ENCODE data around the gene GOSR1.
"Not testable (repeated sequence)": the region's sequence is repeated elsewhere in the genome, so short reads cannot be mapped to it uniquely, and the experiment has no call there.

GOSR1 gene

GRCh38 chr17:30520436-30520835, 43.2 kb downstream of the GOSR1 start:
- DNase-seq (ENCODE audit: low read depth, low spot score), result no peak
- Histone ChIP-seq H3K9me3 (ENCODE audit: insufficient read depth, low read length) (peaks cover 27% of the 10 kb centered on the region), H3K36me3 (ENCODE audit: insufficient read depth, insufficient read length, low read length) (peaks cover 56% of the 10 kb centered on the region), H3K27me3 (ENCODE audit: insufficient read depth, insufficient read length) (no peaks in the 10 kb centered on the region), H3K4me3 (ENCODE audit: insufficient read length, low read depth) (no peak overlapping the region), H3K9ac (ENCODE audit: insufficient read length, low read depth) (no peak overlapping the region), H3K4me1 (ENCODE audit: insufficient read depth, insufficient read length) (no peaks in the 10 kb centered on the region)
- TF ChIP-seq YY1 (IDR thresholded peaks at IDR 0.05; ENCODE audit: insufficient read depth, insufficient read length), result no peak
- no peak for TF ChIP-seq ZNF274 (IDR thresholded peaks at IDR 0.05; ENCODE audit: low read depth, low read length)
- no peak for TF ChIP-seq SUZ12 (IDR thresholded peaks at IDR 0.05; ENCODE audit: extremely low read depth, insufficient read depth, insufficient read length)

- Histone ChIP-seq H3K4me1 (ENCODE audit: insufficient read depth, insufficient read length) (no peaks in the 10 kb centered on the region), H3K4me3 (ENCODE audit: insufficient read length, low read depth) (no peak overlapping the region), H3K9me3 (ENCODE audit: insufficient read depth, low read length) (peaks cover 27% of the 10 kb centered on the region), H3K27me3 (ENCODE audit: insufficient read depth, insufficient read length) (no peaks in the 10 kb centered on the region), H3K9ac (ENCODE audit: insufficient read length, low read depth) (no peak overlapping the region), H3K36me3 (ENCODE audit: insufficient read depth, insufficient read length, low read length) (peaks cover 52% of the 10 kb centered on the region)
- no peak for DNase-seq (ENCODE audit: low read depth, low spot score)
- TF ChIP-seq YY1 (IDR thresholded peaks at IDR 0.05; ENCODE audit: insufficient read depth, insufficient read length) (no peak), ZNF274 (IDR thresholded peaks at IDR 0.05; ENCODE audit: low read depth, low read length) (no peak), SUZ12 (IDR thresholded peaks at IDR 0.05; ENCODE audit: extremely low read depth, insufficient read depth, insufficient read length) (no peak)
Observed at GRCh38 chr17:30520882-30521281, 43.7 kb downstream of the GOSR1 start.

GRCh38 chr17:30521766-30522165, 44.6 kb downstream of the GOSR1 start:
- no peak for DNase-seq (ENCODE audit: low read depth, low spot score)
- Histone ChIP-seq H3K4me3 (ENCODE audit: insufficient read length, low read depth) (no peak overlapping the region), H3K4me1 (ENCODE audit: insufficient read depth, insufficient read length) (no peaks in the 10 kb centered on the region), H3K27me3 (ENCODE audit: insufficient read depth, insufficient read length) (no peaks in the 10 kb centered on the region), H3K36me3 (ENCODE audit: insufficient read depth, insufficient read length, low read length) (peaks cover 47% of the 10 kb centered on the region), H3K9ac (ENCODE audit: insufficient read length, low read depth) (no peak overlapping the region), H3K9me3 (ENCODE audit: insufficient read depth, low read length) (peaks cover 27% of the 10 kb centered on the region)
- TF ChIP-seq YY1 (IDR thresholded peaks at IDR 0.05; ENCODE audit: insufficient read depth, insufficient read length) (no peak), ZNF274 (IDR thresholded peaks at IDR 0.05; ENCODE audit: low read depth, low read length) (no peak), SUZ12 (IDR thresholded peaks at IDR 0.05; ENCODE audit: extremely low read depth, insufficient read depth, insufficient read length) (no peak)

GRCh38 chr17:30523236-30523635, 46.0 kb downstream of the GOSR1 start:
- peaks cover 27% of the 10 kb centered on the region for H3K9me3 ChIP-seq (ENCODE audit: insufficient read depth, low read length)

GRCh38 chr17:30524847-30525246, 47.6 kb downstream of the GOSR1 start:
- Histone ChIP-seq H3K36me3 (ENCODE audit: insufficient read depth, insufficient read length, low read length) (peaks cover 32% of the 10 kb centered on the region), H3K4me3 (ENCODE audit: insufficient read length, low read depth) (no peak overlapping the region), H3K4me1 (ENCODE audit: insufficient read depth, insufficient read length) (no peaks in the 10 kb centered on the region), H3K9ac (ENCODE audit: insufficient read length, low read depth) (no peak overlapping the region), H3K9me3 (ENCODE audit: insufficient read depth, low read length) (peaks cover 23% of the 10 kb centered on the region), H3K27me3 (ENCODE audit: insufficient read depth, insufficient read length) (no peaks in the 10 kb centered on the region)
- TF ChIP-seq YY1 (IDR thresholded peaks at IDR 0.05; ENCODE audit: insufficient read depth, insufficient read length) (no peak), ZNF274 (IDR thresholded peaks at IDR 0.05; ENCODE audit: low read depth, low read length) (no peak), SUZ12 (IDR thresholded peaks at IDR 0.05; ENCODE audit: extremely low read depth, insufficient read depth, insufficient read length) (no peak)
- DNase-seq (ENCODE audit: low read depth, low spot score), result no peak

More at GRCh38 chr17:30523236-30523635, 46.0 kb downstream of the GOSR1 start:
- not testable (repeated sequence) for H3K9ac ChIP-seq (ENCODE audit: insufficient read length, low read depth); DNase-seq (ENCODE audit: low read depth, low spot score); H3K27me3 ChIP-seq (ENCODE audit: insufficient read depth, insufficient read length); H3K4me3 ChIP-seq (ENCODE audit: insufficient read length, low read depth); H3K4me1 ChIP-seq (ENCODE audit: insufficient read depth, insufficient read length)
- H3K36me3 ChIP-seq (ENCODE audit: insufficient read depth, insufficient read length, low read length), result peaks cover 40% of the 10 kb centered on the region

GRCh38 chr17:30526401-30526800, 49.2 kb downstream of the GOSR1 start:
- Histone ChIP-seq H3K27me3 (ENCODE audit: insufficient read depth, insufficient read length) (no peaks in the 10 kb centered on the region), H3K9ac (ENCODE audit: insufficient read length, low read depth) (no peak overlapping the region), H3K36me3 (ENCODE audit: insufficient read depth, insufficient read length, low read length) (peaks cover 22% of the 10 kb centered on the region), H3K4me1 (ENCODE audit: insufficient read depth, insufficient read length) (no peaks in the 10 kb centered on the region), H3K9me3 (ENCODE audit: insufficient read depth, low read length) (peaks cover 14% of the 10 kb centered on the region), H3K4me3 (ENCODE audit: insufficient read length, low read depth) (no peak overlapping the region)
- TF ChIP-seq ZNF274 (IDR thresholded peaks at IDR 0.05; ENCODE audit: low read depth, low read length), result no peak
- no peak for TF ChIP-seq YY1 (IDR thresholded peaks at IDR 0.05; ENCODE audit: insufficient read depth, insufficient read length)
- no peak for TF ChIP-seq SUZ12 (IDR thresholded peaks at IDR 0.05; ENCODE audit: extremely low read depth, insufficient read depth, insufficient read length)
- no peak for DNase-seq (ENCODE audit: low read depth, low spot score)

GRCh38 chr17:30528701-30529100, 51.5 kb downstream of the GOSR1 start:
- H3K36me3 ChIP-seq (ENCODE audit: insufficient read depth, insufficient read length, low read length); H3K9me3 ChIP-seq (ENCODE audit: insufficient read depth, low read length); H3K4me1 ChIP-seq (ENCODE audit: insufficient read depth, insufficient read length); H3K9ac ChIP-seq (ENCODE audit: insufficient read length, low read depth); DNase-seq (ENCODE audit: low read depth, low spot score); H3K4me3 ChIP-seq (ENCODE audit: insufficient read length, low read depth); H3K27me3 ChIP-seq (ENCODE audit: insufficient read depth, insufficient read length): not testable (repeated sequence)

- no peaks in the 10 kb centered on the region for H3K4me1 ChIP-seq (ENCODE audit: insufficient read depth, insufficient read length)
- H3K9me3 ChIP-seq (ENCODE audit: insufficient read depth, low read length), result no peaks in the 10 kb centered on the region
- H3K4me3 ChIP-seq (ENCODE audit: insufficient read length, low read depth), result no peak overlapping the region
- DNase-seq (ENCODE audit: low read depth, low spot score), result no peak
- no peaks in the 10 kb centered on the region for H3K36me3 ChIP-seq (ENCODE audit: insufficient read depth, insufficient read length, low read length)
- no peaks in the 10 kb centered on the region for H3K27me3 ChIP-seq (ENCODE audit: insufficient read depth, insufficient read length)
- TF ChIP-seq ZNF274 (IDR thresholded peaks at IDR 0.05; ENCODE audit: low read depth, low read length) (no peak), YY1 (IDR thresholded peaks at IDR 0.05; ENCODE audit: insufficient read depth, insufficient read length) (no peak), SUZ12 (IDR thresholded peaks at IDR 0.05; ENCODE audit: extremely low read depth, insufficient read depth, insufficient read length) (no peak)
- no peak overlapping the region for H3K9ac ChIP-seq (ENCODE audit: insufficient read length, low read depth)
Observed at GRCh38 chr17:30530346-30531025, 53.3 kb downstream of the GOSR1 start.

Measured in NT2/D1 (cell line).